ENCODE data around the gene SLC4A4.

GRCh38 chr4:71559957-71560571, 221.2 kb downstream of the SLC4A4 start:
- no peak for TF ChIP-seq CTCF (IDR thresholded peaks at IDR 0.05)
- no peak for TF ChIP-seq POLR2A (IDR thresholded peaks at IDR 0.05)
- TF ChIP-seq EP300 (IDR thresholded peaks at IDR 0.05), result no peak
